Uterus (tissue), 4 donors: Measurements from ENCODE around the gene HPF1. TPM values are rescaled to one million over a fixed set of nuclear protein-coding genes. Genes with fewer than 3 reads are reported as not detected.

Experiments used
- DNase-seq, 2 donors: peaks; one replicate each; pipeline ENCODE4 v3.0.0-alpha.2; 2019 to 2020
- H3K27ac ChIP-seq, 2 donors: fragments of 200-600 bp; sonication (generic); 1 replicate in 1 of 2; 2 replicates in 1 of 2; pipeline ENCODE4 v1.5.1; 2016 to 2018
- H3K27me3 ChIP-seq, 2 donors: fragments of 200-600 bp; sonication (generic); one replicate each; pipeline ENCODE4 v1.5.1; 2018 to 2019; ENCODE audit warnings: control low read depth in 1 of 2
- H3K36me3 ChIP-seq, 2 donors: fragments of 200-600 bp; sonication (generic); one replicate each; pipeline ENCODE4 v1.5.1; 2019; ENCODE audit warnings: control low read depth in 1 of 2
- H3K4me1 ChIP-seq, 2 donors: fragments of 200-600 bp; sonication (generic); one replicate each; pipeline ENCODE4 v1.5.1; 2018 to 2019; ENCODE audit warnings: control low read depth in 1 of 2
- H3K4me3 ChIP-seq, 2 donors: fragments of 200-600 bp; sonication (generic); 1 replicate in 1 of 2; 2 replicates in 1 of 2; pipeline ENCODE4 v1.5.1; 2018 to 2019; ENCODE audit warnings: mild to moderate bottlenecking in 1 of 2
- H3K9me3 ChIP-seq, 2 donors: fragments of 200-600 bp; sonication (generic); one replicate each; pipeline ENCODE4 v1.5.1; 2019; ENCODE audit warnings: control low read depth in 1 of 2
- POLR2A ChIP-seq, 2 donors: fragments of 450-650 bp; IDR thresholded peaks; one replicate each; pipeline ENCODE4 v1.6.1; 2016; ENCODE audit warnings: antibody characterized with exemption in 2 of 2, mild to moderate bottlenecking in 1 of 2, moderate library complexity in 1 of 2
- intact Hi-C: fragments of 100-400 bp; cut with DNase I; formaldehyde crosslinking; loops from one replicate; pipeline ENCODE4 v1.15.1; 2023; ENCODE audit warnings: low total_unique reads
- total RNA-seq, 4 donors: library from RNA; depleted of rRNA in 3 of 4; stranded (reverse); fragments of >200 nt in 3 of 4; gene quantifications; one replicate each; pipeline versions ENCODE4 v1.1.0 to v1.2.4, GENCODE V29; 2014 to 2023
- TF ChIP-seq, protein P1 (sequence below), 4 experiments: fragments of 200-600 bp in 2 of 4; fragments of 450-650 bp in 2 of 4; sonication (generic) in 2 of 4; IDR thresholded peaks; one replicate each; pipeline ENCODE4 v1.5.1; 2016 to 2019; ENCODE audit warnings: antibody characterized with exemption in 4 of 4, mild to moderate bottlenecking in 2 of 4, moderate library complexity in 1 of 4
- donor health status: DM: yes; HTN: yes; CAD: no.

The HPF1 gene
- total RNA-seq, 4 donors from 2014 or later = 23.6 to 169 (median 61.9) TPM

DNA sequence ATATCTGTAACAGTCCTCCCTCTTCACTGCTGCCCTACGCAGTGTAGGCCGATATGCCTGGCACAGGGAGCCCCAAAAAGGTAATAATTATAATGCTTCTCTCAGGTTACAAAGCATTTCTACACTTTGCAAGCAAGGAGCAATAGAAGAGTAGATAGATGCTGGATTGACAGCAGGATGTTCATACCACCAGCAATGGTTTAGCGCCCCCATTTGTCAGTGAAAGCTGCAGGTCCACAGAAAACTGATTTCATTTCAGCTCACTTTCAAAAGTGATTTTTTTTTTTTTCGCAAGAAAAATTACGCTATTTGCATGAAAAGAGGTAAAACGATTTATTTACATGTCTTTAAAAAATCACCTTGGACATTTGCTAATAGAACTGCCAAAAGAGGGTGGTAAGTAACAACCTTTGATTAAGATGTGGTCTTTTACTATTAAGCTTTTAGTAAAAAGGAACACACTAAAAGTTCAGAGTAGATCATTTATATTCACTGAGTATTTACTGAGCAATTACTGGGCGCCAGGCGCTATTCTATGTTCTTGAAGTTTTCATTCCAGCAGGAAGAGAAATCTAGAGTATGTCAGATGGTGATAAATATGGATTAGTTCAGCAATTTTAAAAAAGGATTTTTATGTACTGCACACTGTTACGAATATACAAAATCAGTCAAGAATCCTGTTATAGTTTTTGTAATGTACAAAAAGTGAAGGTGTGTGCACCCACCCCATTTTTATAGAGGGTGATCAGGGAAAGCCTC, 34.4 kb downstream of the HPF1 start:
- Histone ChIP-seq H3K27me3 (no peaks in the 10 kb centered on the region), H3K27ac (no peak overlapping the region), H3K36me3 (no peaks in the 10 kb centered on the region), H3K9me3 (no peaks in the 10 kb centered on the region), H3K4me3 (no peak overlapping the region), H3K4me1 (no peaks in the 10 kb centered on the region)
- TF ChIP-seq, protein P1, sequence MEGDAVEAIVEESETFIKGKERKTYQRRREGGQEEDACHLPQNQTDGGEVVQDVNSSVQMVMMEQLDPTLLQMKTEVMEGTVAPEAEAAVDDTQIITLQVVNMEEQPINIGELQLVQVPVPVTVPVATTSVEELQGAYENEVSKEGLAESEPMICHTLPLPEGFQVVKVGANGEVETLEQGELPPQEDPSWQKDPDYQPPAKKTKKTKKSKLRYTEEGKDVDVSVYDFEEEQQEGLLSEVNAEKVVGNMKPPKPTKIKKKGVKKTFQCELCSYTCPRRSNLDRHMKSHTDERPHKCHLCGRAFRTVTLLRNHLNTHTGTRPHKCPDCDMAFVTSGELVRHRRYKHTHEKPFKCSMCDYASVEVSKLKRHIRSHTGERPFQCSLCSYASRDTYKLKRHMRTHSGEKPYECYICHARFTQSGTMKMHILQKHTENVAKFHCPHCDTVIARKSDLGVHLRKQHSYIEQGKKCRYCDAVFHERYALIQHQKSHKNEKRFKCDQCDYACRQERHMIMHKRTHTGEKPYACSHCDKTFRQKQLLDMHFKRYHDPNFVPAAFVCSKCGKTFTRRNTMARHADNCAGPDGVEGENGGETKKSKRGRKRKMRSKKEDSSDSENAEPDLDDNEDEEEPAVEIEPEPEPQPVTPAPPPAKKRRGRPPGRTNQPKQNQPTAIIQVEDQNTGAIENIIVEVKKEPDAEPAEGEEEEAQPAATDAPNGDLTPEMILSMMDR (IDR thresholded peaks at IDR 0.05) = no peak
- TF ChIP-seq POLR2A (IDR thresholded peaks at IDR 0.05) = no peak
- intact Hi-C loops = no loop called here
- no peak for DNase-seq

DNA sequence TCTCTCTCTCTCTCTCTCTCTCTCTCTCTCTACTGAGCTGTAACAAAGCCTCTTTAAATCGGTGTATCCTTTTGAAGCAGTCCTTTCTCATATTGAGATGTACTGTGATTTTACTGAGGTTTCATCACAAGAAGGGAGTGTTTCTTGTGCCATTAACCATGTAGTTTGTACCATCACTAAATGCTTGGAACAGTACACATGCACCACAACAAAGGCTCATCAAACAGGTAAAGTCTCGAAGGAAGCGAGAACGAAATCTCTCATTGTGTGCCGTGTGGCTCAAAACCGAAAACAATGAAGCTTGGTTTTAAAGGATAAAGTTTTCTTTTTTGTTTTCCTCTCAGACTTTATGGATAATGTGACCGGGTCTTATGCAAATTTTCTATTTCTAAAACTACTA, 37.2 kb downstream of the HPF1 start:
- no peak for DNase-seq
- no peak overlapping the region for H3K27ac ChIP-seq
- no peaks in the 10 kb centered on the region for H3K4me1 ChIP-seq
- intact Hi-C loops = no loop called here
- TF ChIP-seq, protein P1 (IDR thresholded peaks at IDR 0.05) = no peak
- no peak for TF ChIP-seq POLR2A (IDR thresholded peaks at IDR 0.05)
- H3K36me3 ChIP-seq = no peaks in the 10 kb centered on the region
- no peak overlapping the region for H3K4me3 ChIP-seq
- no peaks in the 10 kb centered on the region for H3K27me3 ChIP-seq
- no peaks in the 10 kb centered on the region for H3K9me3 ChIP-seq

DNA sequence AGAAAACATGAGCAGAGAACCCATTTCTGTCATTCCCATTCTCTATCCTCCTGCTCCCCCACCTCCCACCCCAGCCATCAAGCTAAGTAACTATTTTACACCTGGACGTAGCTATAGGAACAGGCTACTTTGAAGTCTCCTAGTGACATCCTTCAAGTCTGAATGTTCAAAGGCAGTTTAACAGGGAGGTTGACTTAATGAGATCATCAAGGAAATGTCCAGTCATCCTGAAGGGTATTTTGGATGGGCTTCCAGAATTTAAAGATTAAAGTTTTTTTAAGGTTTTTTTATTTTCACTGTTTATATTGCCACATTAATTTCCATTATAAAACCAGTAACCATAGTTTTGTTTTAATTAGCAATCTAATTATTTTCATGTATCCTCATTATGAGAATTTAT, 41.1 kb downstream of the HPF1 start:
- intact Hi-C loops = no loop called here
- no peak for TF ChIP-seq POLR2A (IDR thresholded peaks at IDR 0.05)
- TF ChIP-seq, protein P1 (IDR thresholded peaks at IDR 0.05) = no peak
- no peaks in the 10 kb centered on the region for H3K4me1 ChIP-seq
- H3K36me3 ChIP-seq = no peaks in the 10 kb centered on the region
- H3K4me3 ChIP-seq = no peak overlapping the region
- no peak overlapping the region for H3K27ac ChIP-seq
- H3K9me3 ChIP-seq = no peaks in the 10 kb centered on the region
- H3K27me3 ChIP-seq = no peaks in the 10 kb centered on the region
- DNase-seq = no peak

DNA sequence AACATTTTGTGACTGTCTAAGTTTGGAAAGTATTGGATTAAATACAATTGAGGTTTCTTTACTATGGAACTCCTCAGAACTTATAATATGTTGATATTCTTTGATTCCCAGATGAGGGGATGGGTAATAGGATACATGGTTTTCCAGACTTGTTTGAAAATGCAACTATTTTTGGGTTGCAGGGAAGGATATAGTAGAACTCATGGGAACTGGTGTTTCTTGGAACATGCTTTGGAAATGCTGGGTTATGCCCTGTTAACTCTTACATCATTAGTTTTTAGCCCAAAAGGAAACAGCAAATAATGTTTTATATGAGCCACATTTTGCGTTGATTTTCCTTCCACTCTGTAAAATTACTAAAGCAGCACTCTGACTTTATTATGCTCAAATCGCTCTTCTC, 41.9 kb downstream of the HPF1 start:
- intact Hi-C loops = no loop called here
- no peaks in the 10 kb centered on the region for H3K27me3 ChIP-seq
- no peak overlapping the region for H3K27ac ChIP-seq
- no peaks in the 10 kb centered on the region for H3K4me1 ChIP-seq
- DNase-seq = no peak
- H3K36me3 ChIP-seq = no peaks in the 10 kb centered on the region
- no peak overlapping the region for H3K4me3 ChIP-seq
- H3K9me3 ChIP-seq = no peaks in the 10 kb centered on the region
- TF ChIP-seq, protein P1 (IDR thresholded peaks at IDR 0.05) = no peak
- TF ChIP-seq POLR2A (IDR thresholded peaks at IDR 0.05) = no peak

DNA sequence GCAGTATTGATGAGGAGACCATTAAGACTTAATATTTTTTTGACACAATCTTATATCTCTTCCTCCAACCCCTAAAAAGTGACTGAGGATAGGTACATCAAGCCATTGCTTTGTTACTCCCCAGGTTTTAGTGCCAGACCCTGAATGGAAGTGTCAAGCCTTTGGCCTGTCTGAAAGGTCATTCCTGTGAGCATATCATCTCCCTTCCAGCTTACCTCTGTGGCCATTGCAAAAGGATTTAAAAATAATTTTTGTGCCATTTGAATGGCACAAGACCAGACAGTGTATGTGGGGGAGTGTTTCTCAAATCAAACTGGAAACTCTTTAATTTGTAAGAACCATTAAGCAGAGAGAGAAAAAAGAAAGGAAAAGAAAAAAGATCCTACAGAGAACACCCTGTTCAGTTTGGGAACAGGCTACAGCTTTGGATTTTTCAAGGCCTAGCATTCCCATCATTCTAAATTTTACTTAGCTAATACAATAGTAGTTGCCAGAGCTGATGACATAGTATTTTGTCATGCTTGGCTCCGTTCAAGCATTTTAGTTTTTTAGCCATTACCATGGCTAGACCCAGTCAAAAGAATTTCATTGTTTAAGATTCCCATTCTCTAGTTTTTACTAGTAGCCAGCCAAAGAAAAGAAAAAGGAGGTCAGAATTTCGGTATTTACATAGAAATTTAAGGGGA, 49.6 kb downstream of the HPF1 start:
- Histone ChIP-seq H3K4me3 (no peak overlapping the region), H3K9me3 (no peaks in the 10 kb centered on the region), H3K27ac (no peak overlapping the region), H3K4me1 (no peaks in the 10 kb centered on the region), H3K36me3 (no peaks in the 10 kb centered on the region), H3K27me3 (no peaks in the 10 kb centered on the region)
- no peak for TF ChIP-seq POLR2A (IDR thresholded peaks at IDR 0.05)
- TF ChIP-seq, protein P1 (IDR thresholded peaks at IDR 0.05) = no peak
- intact Hi-C loops = no loop called here
- no peak for DNase-seq
